K562 treated with DMSO at 1 percent for 4 hours (cell line): Measurements from ENCODE around the gene SHISAL2B. TPM values are rescaled to one million over a fixed set of nuclear protein-coding genes. Genes with fewer than 3 reads are reported as not detected.

Experiments used
- total RNA-seq: library from RNA; unstranded; fragments of 300-600 nt; gene quantifications from 2 replicates; pipeline ENCODE4 v1.2.3, GENCODE V29; 2022; ENCODE audit not compliant: insufficient read depth

Gene SHISAL2B
- not detected in 2 replicates for total RNA-seq

GRCh38 chr5:64690417-64691151, at the start of gene SHISAL2B:
Gene SHISAL2B, plus strand, starts transcription at chr5:64690503. Its CDS starts 121 bp downstream, at chr5:64690624.

Other genes starting within 250 kb of the SHISAL2B start
- gene RGS7BP, start 184.5 kb upstream of the SHISAL2B start, total RNA-seq, result not detected in 2 replicates
- gene SREK1IP1, start 78.2 kb downstream of the SHISAL2B start, total RNA-seq, result 5.7 and 17.3 TPM in 2 replicates
- gene CWC27, start 78.4 kb downstream of the SHISAL2B start, total RNA-seq, result 18.5 and 18.9 TPM in 2 replicates